AG04450 (cell line): ENCODE measurements around the gene KIAA1217. TPM values are rescaled to one million over a fixed set of nuclear protein-coding genes. Genes with fewer than 3 reads are reported as not detected.

ENCODE experiments used
- CTCF ChIA-PET: fragments of 300-600, 350-600 bp; formaldehyde crosslinking; extraction: SDS; loops from one replicate; lab custom pipeline; 2022; ENCODE audit warnings: antibody characterized with exemption, inconsistent platforms; lab: Charles Lee
- POLR2A ChIA-PET: fragments of 350-600 bp; formaldehyde crosslinking; extraction: SDS; loops from one replicate; lab custom pipeline; 2021; ENCODE audit warnings: antibody characterized with exemption, inconsistent platforms; lab: Yijun Ruan, JAX
- DNase-seq: peaks from one replicate; pipeline ENCODE4 v3.0.0-alpha.2; 2011; ENCODE audit warnings: low read depth, low spot score
- H3K27ac ChIP-seq: one replicate; pipeline ENCODE4 v1.5.1; 2012; ENCODE audit warnings: low read depth, low read length, control low read depth
- H3K27me3 ChIP-seq: one replicate; pipeline ENCODE4 v1.6.0; 2012; ENCODE audit warnings: low read length; ENCODE audit not compliant: control insufficient read depth, insufficient read depth
- H3K4me3 ChIP-seq: 2 replicates; pipeline ENCODE4 v1.5.1; 2011; ENCODE audit warnings: mild to moderate bottlenecking, low read depth, low read length, control low read depth
- H3K9me3 ChIP-seq: 2 replicates; pipeline ENCODE4 v1.5.1; 2012; ENCODE audit warnings: low read length; ENCODE audit not compliant: control insufficient read depth, insufficient read depth
- polyA plus RNA-seq: library from polyadenylated mRNA; depleted of rRNA; stranded (reverse); fragments of >200 nt; gene quantifications from 2 replicates; pipeline ENCODE4 v1.2.3, GENCODE V29; 2011
- TF ChIP-seq, protein P1 (sequence below): IDR thresholded peaks from 2 replicates; pipeline ENCODE4 v1.5.1; 2011; ENCODE audit warnings: low read depth, low read length, control low read depth, inconsistent platforms

KIAA1217 gene
- polyA plus RNA-seq, 1 experiment = 5.4 TPM

GRCh38 chr10:24415455-24416125 lies 206.7 kb downstream of the KIAA1217 start:
- no peak overlapping the region for H3K27ac ChIP-seq
- TF ChIP-seq, protein P1, sequence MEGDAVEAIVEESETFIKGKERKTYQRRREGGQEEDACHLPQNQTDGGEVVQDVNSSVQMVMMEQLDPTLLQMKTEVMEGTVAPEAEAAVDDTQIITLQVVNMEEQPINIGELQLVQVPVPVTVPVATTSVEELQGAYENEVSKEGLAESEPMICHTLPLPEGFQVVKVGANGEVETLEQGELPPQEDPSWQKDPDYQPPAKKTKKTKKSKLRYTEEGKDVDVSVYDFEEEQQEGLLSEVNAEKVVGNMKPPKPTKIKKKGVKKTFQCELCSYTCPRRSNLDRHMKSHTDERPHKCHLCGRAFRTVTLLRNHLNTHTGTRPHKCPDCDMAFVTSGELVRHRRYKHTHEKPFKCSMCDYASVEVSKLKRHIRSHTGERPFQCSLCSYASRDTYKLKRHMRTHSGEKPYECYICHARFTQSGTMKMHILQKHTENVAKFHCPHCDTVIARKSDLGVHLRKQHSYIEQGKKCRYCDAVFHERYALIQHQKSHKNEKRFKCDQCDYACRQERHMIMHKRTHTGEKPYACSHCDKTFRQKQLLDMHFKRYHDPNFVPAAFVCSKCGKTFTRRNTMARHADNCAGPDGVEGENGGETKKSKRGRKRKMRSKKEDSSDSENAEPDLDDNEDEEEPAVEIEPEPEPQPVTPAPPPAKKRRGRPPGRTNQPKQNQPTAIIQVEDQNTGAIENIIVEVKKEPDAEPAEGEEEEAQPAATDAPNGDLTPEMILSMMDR = no peak
- DNase-seq = no peak
- ChIA-PET POLR2A (no interaction called here), CTCF (interaction anchor here (0.9 to 2.3 kb wide), 3 partner anchors 14 to 98 kb away, joined by 5 to 12 read pairs (median 5); no protein-coding TSS in a partner anchor)
- H3K9me3 ChIP-seq = no peaks in the 10 kb centered on the region; the same call in 1 of the 2 replicates
- peaks cover 2% of the 10 kb centered on the region for H3K27me3 ChIP-seq
- H3K4me3 ChIP-seq = no peak overlapping the region

- no peak for DNase-seq
- TF ChIP-seq, protein P1 = no peak
- Histone ChIP-seq H3K4me3 (no peak overlapping the region), H3K27me3 (peaks cover 2% of the 10 kb centered on the region), H3K27ac (no peak overlapping the region), H3K9me3 (no peaks in the 10 kb centered on the region; the same call in 1 of the 2 replicates)
- POLR2A ChIA-PET = no interaction called here
- CTCF ChIA-PET = interaction anchor here (0.9 to 2.3 kb wide), 4 partner anchors 14 to 103 kb away, joined by 5 to 14 read pairs (median 8); no protein-coding TSS in a partner anchor
These were observed 207.3 kb downstream of the KIAA1217 start for GRCh38 chr10:24416248-24416647.

DNA sequence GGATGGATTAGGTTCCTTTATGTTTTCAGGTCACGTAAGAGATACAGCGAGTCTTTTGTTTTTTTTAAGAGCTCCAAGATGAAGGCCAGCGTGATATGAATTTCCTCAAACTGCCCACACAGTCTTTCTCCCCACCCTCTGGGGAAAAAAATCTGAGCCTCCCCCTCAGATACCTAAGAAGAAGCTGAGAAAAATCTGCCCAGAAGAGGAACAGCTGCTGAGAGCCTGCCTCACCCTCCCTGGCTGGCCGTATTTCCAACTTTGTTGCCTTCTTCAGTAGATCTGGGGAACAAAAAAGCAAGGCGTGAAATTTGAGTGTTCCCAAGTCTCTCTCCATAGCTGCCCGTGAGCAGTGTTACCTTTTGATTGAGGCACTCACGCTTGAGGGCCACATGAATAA lies 208.1 kb downstream of the KIAA1217 start:
- no peak for DNase-seq
- POLR2A ChIA-PET = no interaction called here
- CTCF ChIA-PET = interaction anchor here (0.6 to 2.5 kb wide), 6 partner anchors 9 to 422 kb away, joined by 4 to 14 read pairs (median 5); no protein-coding TSS in a partner anchor
- Histone ChIP-seq H3K4me3 (no peak overlapping the region), H3K27ac (no peak overlapping the region), H3K9me3 (no peaks in the 10 kb centered on the region; the same call in 1 of the 2 replicates), H3K27me3 (peaks cover 2% of the 10 kb centered on the region)
- TF ChIP-seq, protein P1 = no peak

- CTCF ChIA-PET = interaction anchor here (1.0 to 2.5 kb wide), 4 partner anchors 11 to 100 kb away, joined by 6 to 14 read pairs (median 6); no protein-coding TSS in a partner anchor
- no peak for DNase-seq
These were observed 209.6 kb downstream of the KIAA1217 start for GRCh38 chr10:24418532-24418931.

More at GRCh38 chr10:24418532-24418931, 209.6 kb downstream of the KIAA1217 start:
- POLR2A ChIA-PET = no interaction called here
- Histone ChIP-seq H3K27me3 (no peaks in the 10 kb centered on the region), H3K9me3 (no peaks in the 10 kb centered on the region; the same call in 1 of the 2 replicates), H3K4me3 (no peak overlapping the region), H3K27ac (no peak overlapping the region)
- TF ChIP-seq, protein P1 = peak; percentile 38
